Activated T-helper 9 cell treated with anti-CD3 and anti-CD28 coated beads, Interleukin-2, amount 50 U/mL, for 16 hours (primary cell): ENCODE results near the gene UBAP1L.
"Not testable (repeated sequence)": the region's sequence is repeated elsewhere in the genome, so short reads cannot be mapped to it uniquely, and the experiment has no call there.

Experiments
- DNase-seq: peaks from one replicate; pipeline ENCODE4 v3.0.0-alpha.2; 2020; ENCODE audit warnings: low read depth

The UBAP1L gene

GRCh38 chr15:65044218-65044617, 70.8 kb downstream of the UBAP1L start:
- not testable (repeated sequence) for DNase-seq

DNA sequence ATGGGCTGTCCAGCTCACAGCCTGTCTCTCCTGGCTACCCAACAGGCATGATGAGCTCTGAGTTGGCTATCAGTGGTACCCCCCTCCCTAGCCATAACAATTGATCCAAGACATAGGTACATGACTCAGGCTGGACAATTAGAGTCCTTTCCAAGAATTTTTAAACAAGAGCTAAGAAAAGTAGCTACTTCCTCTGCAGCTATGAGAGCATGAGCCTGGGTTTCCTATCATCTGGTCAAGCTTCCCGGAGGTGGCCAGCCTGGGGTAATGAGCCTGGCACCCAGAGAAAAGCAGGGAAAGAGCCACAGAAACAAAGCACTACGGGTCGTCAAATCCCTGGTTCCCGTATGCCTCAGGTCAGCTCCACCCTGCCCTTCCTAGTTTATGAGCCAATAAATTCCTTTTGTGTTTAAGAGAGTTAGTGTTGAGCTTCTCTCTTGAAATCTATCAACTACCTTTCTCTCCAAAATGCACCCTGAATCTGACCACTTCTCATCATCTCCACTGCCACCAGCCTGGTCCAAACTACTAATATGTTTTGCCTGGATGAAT, 72.1 kb downstream of the UBAP1L start:
- DNase-seq: no peak
